ENCODE results near the gene RGS9BP.
"Not testable (repeated sequence)": the region's sequence is repeated elsewhere in the genome, so short reads cannot be mapped to it uniquely, and the experiment has no call there.

Gene RGS9BP

GRCh38 chr19:32700129-32700528, 24.5 kb downstream of the RGS9BP start:
- not testable (repeated sequence) for DNase-seq

- no peak for DNase-seq
Measured at GRCh38 chr19:32702010-32702409, 26.4 kb downstream of the RGS9BP start.

- not testable (repeated sequence) for DNase-seq
Measured at GRCh38 chr19:32704006-32704405, 28.4 kb downstream of the RGS9BP start.

GRCh38 chr19:32708457-32708856, 32.8 kb downstream of the RGS9BP start:
- DNase-seq = peak; percentile 41

DNA sequence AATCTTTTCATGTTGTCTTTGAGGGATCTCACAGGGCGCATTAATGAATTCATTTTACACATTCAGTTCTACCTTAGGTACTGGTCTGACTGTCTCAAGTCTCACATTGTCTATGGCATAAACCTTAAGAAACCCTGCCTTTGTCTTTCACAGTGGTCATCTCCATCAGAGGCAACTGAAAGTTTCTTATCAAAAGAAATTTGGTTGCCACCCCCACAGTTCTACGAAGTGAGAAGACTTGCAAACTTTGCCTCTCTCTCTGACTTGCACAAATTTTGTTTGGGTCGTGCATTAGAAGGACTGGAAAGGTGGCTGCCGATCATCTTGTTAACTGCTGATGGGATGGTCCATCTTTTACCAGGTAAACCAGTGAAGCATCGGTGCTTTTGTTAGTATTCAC, 33.4 kb downstream of the RGS9BP start:
- no peak for DNase-seq

DNA sequence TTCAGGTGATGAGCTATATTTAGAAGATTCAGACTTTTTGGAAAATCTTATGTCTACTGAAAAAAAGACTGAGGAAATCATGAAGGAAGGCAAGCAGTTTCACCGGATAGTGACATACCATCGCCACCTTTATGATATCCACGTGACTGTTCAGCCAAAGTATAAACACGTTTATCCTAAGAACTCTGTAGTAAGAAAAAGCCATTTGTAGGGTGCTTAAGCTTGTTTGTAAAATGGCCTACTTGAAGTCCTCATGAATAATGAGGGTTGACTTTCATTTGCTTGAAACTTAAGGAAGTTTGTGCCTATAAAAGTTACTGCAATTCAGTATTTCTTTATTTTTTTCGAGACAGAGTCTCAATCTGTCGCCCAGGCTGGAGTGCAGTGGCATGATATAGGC, 36.1 kb downstream of the RGS9BP start:
- no peak for DNase-seq

DNA sequence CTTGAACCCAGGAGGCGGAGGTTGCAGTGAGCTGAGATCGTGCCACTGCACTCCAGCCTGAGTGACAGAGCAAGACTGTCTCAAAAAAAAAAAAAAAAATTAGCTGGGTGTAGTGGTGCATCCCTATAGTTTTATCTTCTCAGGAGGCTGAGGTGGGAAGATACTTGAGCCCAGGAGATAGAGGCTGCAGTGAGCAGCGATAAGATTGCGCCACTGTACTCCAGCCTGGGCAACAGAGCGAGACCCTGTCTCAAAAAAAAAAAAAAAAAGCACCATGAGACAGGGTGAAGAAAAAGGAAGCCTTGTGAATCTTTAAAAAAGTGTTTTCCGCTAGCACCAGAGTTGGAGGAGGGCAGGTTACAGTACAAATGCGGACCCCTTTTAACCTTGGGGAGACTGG, 40.6 kb downstream of the RGS9BP start:
- not testable (repeated sequence) for DNase-seq

DNA sequence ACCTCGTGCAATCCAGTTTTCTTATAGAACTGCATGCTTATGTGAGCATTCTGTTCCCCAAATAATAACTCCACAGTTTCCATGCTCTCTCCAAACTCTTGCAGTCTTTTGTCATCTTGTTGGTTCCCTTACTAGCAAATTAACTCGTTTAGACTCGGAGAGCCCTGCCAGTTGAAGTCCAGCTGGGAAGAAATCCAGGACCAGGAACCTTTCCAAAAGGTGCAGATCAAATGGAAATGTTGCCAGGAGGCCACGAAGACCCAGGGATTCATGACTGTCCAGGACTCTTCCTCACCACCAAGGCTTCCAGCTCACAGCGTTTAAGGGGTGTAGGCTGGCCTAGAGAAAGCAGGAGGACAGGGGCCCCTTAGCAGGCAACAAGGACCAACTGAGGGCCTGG, 41.8 kb downstream of the RGS9BP start:
- DNase-seq = no peak

- no peak for DNase-seq
Measured at GRCh38 chr19:32718286-32718685, 42.6 kb downstream of the RGS9BP start.

GRCh38 chr19:32719611-32720059, 44.0 kb downstream of the RGS9BP start, which contains the start of gene TDRD12:
TDRD12 (plus strand) TSS chr19:32719767; CDS start chr19:32720073, 306 bp downstream.
- peak; percentile 3 for DNase-seq

- DNase-seq = no peak
Measured at GRCh38 chr19:32720216-32720935, 44.7 kb downstream of the RGS9BP start.

DNA sequence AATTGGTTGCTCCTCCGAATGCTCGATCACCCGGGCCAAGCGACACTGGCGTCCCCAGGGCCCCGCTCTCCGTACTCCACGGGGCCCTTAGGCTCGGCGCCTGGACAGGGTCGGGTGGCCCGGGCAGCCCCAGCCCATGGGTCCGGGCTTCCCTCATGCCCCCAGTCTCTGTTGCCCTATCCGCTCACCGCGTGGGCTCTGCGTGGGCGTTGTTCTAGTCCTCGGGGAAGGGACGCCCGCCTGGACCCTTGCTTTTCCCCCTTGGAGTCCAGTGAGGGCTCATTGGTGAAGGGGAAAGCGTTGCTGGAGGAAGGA, 45.2 kb downstream of the RGS9BP start:
- no peak for DNase-seq

Data from activated gamma-delta T cell treated with Interleukin-2 at 50 U/mL for 16 hours (primary cell).